Measurements from ENCODE around the gene ADORA1. TPM values are rescaled to one million over a fixed set of nuclear protein-coding genes. Genes with fewer than 3 reads are reported as not detected.

Gene ADORA1
- total and polyA plus RNA-seq, 8 donors: 8.1 to 19.7 (median 15.5) TPM

DNA sequence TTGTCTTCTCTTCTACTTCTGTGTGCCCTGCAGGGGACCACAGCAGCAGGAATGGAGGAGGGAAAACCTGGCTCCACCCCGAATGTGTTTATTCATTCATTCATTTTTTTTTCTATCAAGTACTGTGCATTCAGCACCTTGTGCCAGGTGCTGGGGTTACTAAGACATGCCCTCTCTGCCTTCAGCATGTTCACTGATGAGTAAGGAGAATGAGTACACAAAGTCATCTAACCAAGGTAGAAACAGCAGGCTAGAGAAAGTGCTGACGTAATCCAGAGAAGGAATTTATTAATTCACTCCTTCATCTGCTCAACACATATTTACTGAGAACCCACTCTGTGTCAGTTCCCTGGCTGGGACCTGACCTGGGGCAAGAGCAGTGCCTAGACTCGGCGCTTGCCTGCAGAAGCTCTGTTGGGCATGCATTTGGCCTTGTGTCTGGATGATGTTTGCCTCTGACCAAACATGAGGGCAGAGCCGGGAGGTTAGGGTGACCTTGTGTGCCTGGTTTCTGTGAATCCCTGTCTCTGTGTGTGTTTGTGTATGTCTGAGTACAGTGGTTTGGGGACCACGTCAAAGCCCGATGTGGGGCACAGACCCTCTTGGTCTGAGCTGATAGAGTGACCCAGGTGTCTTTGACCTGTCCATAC lies 38.4 kb upstream of the ADORA1 start:
- no peaks in the 10 kb centered on the region for H3K4me1 ChIP-seq
- ATAC-seq: no peak
- no peaks in the 10 kb centered on the region for H3K27me3 ChIP-seq
- intact Hi-C loops (cut with DNase I): no loop called here
- no peak overlapping the region for H3K4me3 ChIP-seq
- TF ChIP-seq, protein P1, sequence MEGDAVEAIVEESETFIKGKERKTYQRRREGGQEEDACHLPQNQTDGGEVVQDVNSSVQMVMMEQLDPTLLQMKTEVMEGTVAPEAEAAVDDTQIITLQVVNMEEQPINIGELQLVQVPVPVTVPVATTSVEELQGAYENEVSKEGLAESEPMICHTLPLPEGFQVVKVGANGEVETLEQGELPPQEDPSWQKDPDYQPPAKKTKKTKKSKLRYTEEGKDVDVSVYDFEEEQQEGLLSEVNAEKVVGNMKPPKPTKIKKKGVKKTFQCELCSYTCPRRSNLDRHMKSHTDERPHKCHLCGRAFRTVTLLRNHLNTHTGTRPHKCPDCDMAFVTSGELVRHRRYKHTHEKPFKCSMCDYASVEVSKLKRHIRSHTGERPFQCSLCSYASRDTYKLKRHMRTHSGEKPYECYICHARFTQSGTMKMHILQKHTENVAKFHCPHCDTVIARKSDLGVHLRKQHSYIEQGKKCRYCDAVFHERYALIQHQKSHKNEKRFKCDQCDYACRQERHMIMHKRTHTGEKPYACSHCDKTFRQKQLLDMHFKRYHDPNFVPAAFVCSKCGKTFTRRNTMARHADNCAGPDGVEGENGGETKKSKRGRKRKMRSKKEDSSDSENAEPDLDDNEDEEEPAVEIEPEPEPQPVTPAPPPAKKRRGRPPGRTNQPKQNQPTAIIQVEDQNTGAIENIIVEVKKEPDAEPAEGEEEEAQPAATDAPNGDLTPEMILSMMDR (IDR thresholded peaks at IDR 0.05): no peak
- DNase-seq: no peak
- no peaks in the 10 kb centered on the region for H3K9me3 ChIP-seq
- no peak overlapping the region for H3K27ac ChIP-seq
- WGBS, 2 donors: 60 to 65% methylated on average over 7 of the region's 7 CpGs
- H3K36me3 ChIP-seq: no peaks in the 10 kb centered on the region
- FAIRE-seq: no peak

- Histone ChIP-seq H3K4me1 (no peaks in the 10 kb centered on the region), H3K4me3 (no peak overlapping the region), H3K27ac (no peak overlapping the region), H3K36me3 (no peaks in the 10 kb centered on the region), H3K9me3 (no peaks in the 10 kb centered on the region), H3K27me3 (no peaks in the 10 kb centered on the region)
- peak in 1 of 6 donors; percentile 10 for DNase-seq
- FAIRE-seq: no peak
- ATAC-seq: no peak
- TF ChIP-seq, protein P1 (IDR thresholded peaks at IDR 0.05): no peak
- 33 to 38% methylated on average over 7 of the region's 7 CpGs for WGBS, 2 donors
- intact Hi-C loops (cut with DNase I): no loop called here
Measured at GRCh38 chr1:203089651-203090045, 37.9 kb upstream of the ADORA1 start.

DNA sequence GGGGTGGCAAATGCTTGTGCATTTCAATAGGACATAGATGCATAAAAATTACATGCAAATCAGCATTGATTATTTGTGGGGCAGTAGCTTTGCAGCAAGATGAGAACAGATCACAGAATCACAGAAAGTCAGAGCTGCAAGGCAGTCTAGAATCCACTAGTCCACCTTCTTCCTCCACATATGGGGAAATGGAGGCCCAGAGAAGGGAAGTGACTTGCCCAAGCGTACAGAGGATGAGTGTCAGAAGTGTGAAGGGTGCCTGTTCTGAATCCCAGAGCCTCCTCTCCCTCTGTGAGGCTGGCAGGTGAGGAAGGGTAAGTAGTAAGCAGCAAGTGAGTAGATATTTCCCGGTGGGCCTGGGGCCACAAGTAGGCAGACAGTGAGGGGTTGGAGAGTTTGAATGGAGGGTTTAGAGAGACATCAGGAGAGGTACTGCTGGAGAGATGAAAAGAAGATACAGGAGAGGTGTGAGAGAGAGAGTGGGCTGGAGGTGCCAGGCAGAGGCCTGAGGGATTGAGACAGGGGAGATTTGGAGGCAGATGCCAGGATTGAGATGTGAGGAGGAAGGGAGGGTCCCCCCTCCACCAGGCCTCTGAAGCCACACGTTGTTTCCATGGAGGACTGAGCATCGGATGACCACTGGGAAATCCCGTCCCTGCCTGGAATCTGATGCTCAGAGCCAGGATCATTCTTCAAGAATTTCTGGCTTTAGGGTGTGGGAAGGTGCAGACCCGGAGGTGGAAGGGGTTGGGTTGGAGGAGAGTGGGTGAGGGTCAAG lies 36.9 kb upstream of the ADORA1 start:
- no peak overlapping the region for H3K27ac ChIP-seq
- FAIRE-seq: no peak

DNA sequence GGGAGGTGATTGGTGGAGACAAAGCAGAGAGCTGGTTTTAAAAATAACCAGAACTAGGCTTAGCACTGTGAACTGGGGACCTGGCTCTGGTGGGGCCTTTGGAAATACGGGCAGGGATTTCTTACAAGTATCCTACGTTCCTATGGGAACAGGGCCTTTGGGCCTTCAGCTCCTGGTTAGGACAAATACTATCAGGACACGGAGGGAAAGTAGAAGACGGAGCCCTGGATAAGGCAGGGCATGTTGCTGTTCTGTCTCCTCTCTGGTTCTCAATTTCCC lies 36.4 kb upstream of the ADORA1 start:
- H3K4me3 ChIP-seq: no peak overlapping the region
- FAIRE-seq (no peak), DNase-seq (no peak), ATAC-seq (no peak)
- H3K4me1 ChIP-seq: no peaks in the 10 kb centered on the region
- no peaks in the 10 kb centered on the region for H3K27me3 ChIP-seq
- TF ChIP-seq, protein P1 (IDR thresholded peaks at IDR 0.05): no peak
- no peak overlapping the region for H3K27ac ChIP-seq
- no peaks in the 10 kb centered on the region for H3K36me3 ChIP-seq
- WGBS, 2 donors: 57 to 92% methylated on average over 4 of the region's 4 CpGs
- intact Hi-C loops (cut with DNase I): no loop called here
- no peaks in the 10 kb centered on the region for H3K9me3 ChIP-seq

More for the DNA sequence above, 36.9 kb upstream of the ADORA1 start:
- TF ChIP-seq, protein P1 (IDR thresholded peaks at IDR 0.05): no peak
- WGBS, 2 donors: 65 to 69% methylated on average over 6 of the region's 6 CpGs
- no peak for DNase-seq
- intact Hi-C loops (cut with DNase I): no loop called here
- no peak overlapping the region for H3K4me3 ChIP-seq
- no peaks in the 10 kb centered on the region for H3K9me3 ChIP-seq
- H3K36me3 ChIP-seq: no peaks in the 10 kb centered on the region
- no peaks in the 10 kb centered on the region for H3K4me1 ChIP-seq
- H3K27me3 ChIP-seq: no peaks in the 10 kb centered on the region
- no peak for ATAC-seq

DNA sequence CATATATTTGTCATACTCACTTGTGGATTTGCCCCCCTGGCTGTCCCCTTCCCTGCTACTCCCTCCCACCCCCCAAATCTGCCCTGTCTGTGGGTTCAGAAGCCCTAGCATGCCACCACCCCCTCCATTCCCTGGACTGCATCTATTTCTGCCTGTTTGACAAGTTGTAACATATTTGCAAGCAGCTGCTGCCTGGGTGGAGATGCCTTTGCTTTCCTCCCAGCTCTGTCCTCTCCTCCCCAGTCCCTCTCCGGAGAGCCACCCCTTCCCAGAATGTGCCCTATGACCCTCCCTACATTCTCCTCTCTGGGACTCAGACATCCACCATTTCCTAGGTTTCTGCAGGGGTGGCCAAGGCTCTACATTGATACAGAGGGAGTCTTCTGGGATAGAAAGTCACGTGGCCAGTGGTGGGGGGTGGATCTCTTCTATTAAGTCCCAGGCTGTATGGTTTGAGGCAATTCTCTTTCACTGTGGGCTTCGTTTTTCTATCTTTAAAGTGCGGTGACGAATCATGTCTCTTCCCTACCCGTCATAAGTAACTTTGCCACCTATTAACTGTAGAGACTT lies 35.7 kb upstream of the ADORA1 start:
- no peak for FAIRE-seq
- Histone ChIP-seq H3K4me3 (no peak overlapping the region), H3K27me3 (no peaks in the 10 kb centered on the region), H3K27ac (no peak overlapping the region), H3K9me3 (no peaks in the 10 kb centered on the region), H3K36me3 (no peaks in the 10 kb centered on the region), H3K4me1 (no peaks in the 10 kb centered on the region)
- no peak for ATAC-seq
- 56 to 58% methylated on average over 6 of the region's 6 CpGs for WGBS, 2 donors
- intact Hi-C loops (cut with DNase I): no loop called here
- DNase-seq: no peak
- TF ChIP-seq, protein P1 (IDR thresholded peaks at IDR 0.05): no peak

All from pancreas (tissue), 10 donors.